A549 (cell line): ENCODE data around the gene KRTAP24-1. TPM values are rescaled to one million over a fixed set of nuclear protein-coding genes. Genes with fewer than 3 reads are reported as not detected.

ENCODE experiments used
- ATAC-seq, 2 experiments: fragments of 200-7000 bp in 1 of 2; fragments of >200 bp in 1 of 2; cut with Nextera tagmentation in 1 of 2; cut with Tn5 transposase in 1 of 2; 3 replicates each; pipeline versions ENCODE4 v1.8.0 to v1.9.1; 2018 to 2020; ENCODE audit warnings: mild to moderate bottlenecking in 1 of 2, moderate library complexity in 1 of 2
- CTCF ChIA-PET: fragments of 300-600 bp; sonication (Branson Sonifier 250); formaldehyde crosslinking; extraction: SDS; loops from one replicate; lab custom pipeline; 2021; ENCODE audit warnings: antibody characterized with exemption, inconsistent platforms; lab: Yijun Ruan, JAX
- POLR2A ChIA-PET: fragments of 350-600 bp; formaldehyde crosslinking; extraction: SDS; loops from one replicate; lab custom pipeline; 2021; ENCODE audit warnings: antibody characterized with exemption, inconsistent platforms; lab: Yijun Ruan, JAX
- DNase-seq, 2 experiments: peaks; one replicate each; pipeline versions ENCODE4 v3.0.0 to v3.0.0-alpha.2; 2011 to 2016; ENCODE audit warnings: low read depth in 1 of 2, low spot score in 1 of 2
- FAIRE-seq: peaks from 2 replicates; lab custom pipeline; 2011; peaks lifted over from hg19 to GRCh38; lab: Jason Lieb, UNC
- H3K27ac ChIP-seq, 2 experiments: fragments of >200 bp; sonication (Bioruptor Twin); formaldehyde crosslinking; 3 replicates each; pipeline ENCODE4 v1.5.1; 2016 to 2017
- H3K4me1 ChIP-seq: fragments of >200 bp; sonication (Bioruptor Twin); formaldehyde crosslinking; 3 replicates; pipeline ENCODE4 v1.6.1; 2016
- H3K4me2 ChIP-seq: fragments of >200 bp; sonication (Bioruptor Twin); formaldehyde crosslinking; 3 replicates; pipeline ENCODE4 v1.6.1; 2016
- H3K4me3 ChIP-seq: fragments of >200 bp; sonication (Bioruptor Twin); formaldehyde crosslinking; 3 replicates; pipeline ENCODE4 v1.5.1; 2016
- H3K9me3 ChIP-seq: fragments of >200 bp; sonication (Bioruptor Twin); formaldehyde crosslinking; 3 replicates; pipeline ENCODE4 v1.6.1; 2016
- BHLHE40 ChIP-seq: IDR thresholded peaks from 2 replicates; pipeline ENCODE4 v1.6.1; 2012; ENCODE audit warnings: low read depth, low read length, inconsistent platforms
- CBX8 ChIP-seq: fragments of 200-600 bp; sonication (generic); IDR thresholded peaks from 2 replicates; pipeline ENCODE4 v1.6.1; 2016
- FOSB ChIP-seq: fragments of 250-450 bp; sonication (Bioruptor Pico); IDR thresholded peaks from 2 replicates; pipeline ENCODE4 v1.5.0; 2020; ENCODE audit warnings: mild to moderate bottlenecking, moderate library complexity
- HEYL ChIP-seq: fragments of 250-450 bp; sonication (Bioruptor Pico); IDR thresholded peaks from 2 replicates; pipeline ENCODE4 v1.8.0; 2021; ENCODE audit warnings: mild to moderate bottlenecking, moderate library complexity
- HMGXB4 ChIP-seq: fragments of 250-450 bp; sonication (Bioruptor Pico); IDR thresholded peaks from 2 replicates; pipeline ENCODE4 v1.5.0; 2021; ENCODE audit warnings: mild to moderate bottlenecking, moderate library complexity, borderline replicate concordance
- HOXB13 ChIP-seq: fragments of 250-450 bp; sonication (Bioruptor Pico); IDR thresholded peaks from 2 replicates; pipeline ENCODE4 v1.5.0; 2020; ENCODE audit warnings: low read depth, mild to moderate bottlenecking, moderate library complexity
- JUNB ChIP-seq: fragments of >200 bp; sonication (Bioruptor Twin); formaldehyde crosslinking; IDR thresholded peaks from 2 replicates; pipeline ENCODE4 v1.6.1; 2016
- MAFK ChIP-seq: fragments of 450-650 bp; IDR thresholded peaks from 2 replicates; pipeline ENCODE4 v1.6.1; 2014; ENCODE audit not compliant: partially characterized antibody
- MAX ChIP-seq: IDR thresholded peaks from 2 replicates; pipeline ENCODE4 v1.6.1; 2012
- NPAS2 ChIP-seq: fragments of 250-450 bp; sonication (Bioruptor Pico); IDR thresholded peaks from 2 replicates; pipeline ENCODE4 v1.8.0; 2022; ENCODE audit warnings: mild to moderate bottlenecking, moderate library complexity, borderline replicate concordance
- NR3C1 ChIP-seq: fragments of >200 bp; sonication (Bioruptor Twin); formaldehyde crosslinking; IDR thresholded peaks from 3 replicates; pipeline ENCODE4 v1.6.1; 2017
- POLR2AphosphoS2 ChIP-seq: conservative IDR thresholded peaks from 2 replicates; pipeline ENCODE4 v1.6.1; 2012; ENCODE audit warnings: low read length, improper control_type of control experiment, inconsistent platforms
- RARB ChIP-seq: fragments of 250-450 bp; sonication (Bioruptor Pico); IDR thresholded peaks from 2 replicates; pipeline ENCODE4 v1.8.0; 2021; ENCODE audit warnings: mild to moderate bottlenecking, moderate library complexity
- RFX5 ChIP-seq: fragments of 450-650 bp; IDR thresholded peaks from 2 replicates; pipeline ENCODE4 v1.7.1; 2014; ENCODE audit warnings: antibody characterized with exemption, mild to moderate bottlenecking, moderate library complexity
- RNF2 ChIP-seq: fragments of 200-600 bp; sonication (generic); IDR thresholded peaks from 2 replicates; pipeline ENCODE4 v1.6.1; 2016; ENCODE audit warnings: low read depth, mild to moderate bottlenecking, antibody characterized with exemption, moderate library complexity, borderline replicate concordance
- SREBF2 ChIP-seq: fragments of 450-650 bp; IDR thresholded peaks from 2 replicates; pipeline ENCODE4 v1.6.1; 2014; ENCODE audit warnings: mild to moderate bottlenecking, moderate library complexity
- TP53 ChIP-seq: fragments of 250-450 bp; sonication (Bioruptor Pico); IDR thresholded peaks from 2 replicates; pipeline ENCODE4 v1.5.0; 2021; ENCODE audit warnings: mild to moderate bottlenecking, moderate library complexity
- USF2 ChIP-seq: fragments of 450-650 bp; IDR thresholded peaks from 2 replicates; pipeline ENCODE4 v1.6.1; 2014; ENCODE audit warnings: antibody characterized with exemption
- ZNF302 ChIP-seq: fragments of 250-450 bp; sonication (Bioruptor Pico); IDR thresholded peaks from 2 replicates; pipeline ENCODE4 v1.9.0; 2021; ENCODE audit warnings: inconsistent platforms, mild to moderate bottlenecking, moderate library complexity
- WGBS: methylation state at CpG from one replicate; pipeline ENCODE4 v1.1.6; 2017; ENCODE audit errors: missing lambda C conversion rate; 5-methylcytosine and 5-hydroxymethylcytosine counted together
- polyA plus RNA-seq, 4 experiments: library from polyadenylated mRNA; depleted of rRNA in 3 of 4; stranded (reverse); fragments of >200 nt; fragmentation: RNase III in 1 of 4; extraction: RNeasy Plus Mini Kit Qiagen cat#74134 plus additional on column Dnase treatment in 1 of 4; gene quantifications; 2 replicates in 3 of 4; 3 replicates in 1 of 4; pipeline ENCODE4 v1.2.3, GENCODE V29; 2011 to 2017
- TF ChIP-seq, protein P1 (sequence below): IDR thresholded peaks from 2 replicates; pipeline ENCODE4 v1.6.1; 2012
- TF ChIP-seq, protein P2 (sequence below): fragments of >200 bp; sonication (Bioruptor Twin); formaldehyde crosslinking; IDR thresholded peaks from 2 replicates; pipeline ENCODE4 v1.6.1; 2016

The KRTAP24-1 gene
- polyA plus RNA-seq, 2 of the 4 experiments (the other 2 are of a cell fraction), result not detected

- DNase-seq (no peak), ATAC-seq (no peak), FAIRE-seq (no peak)
- no peak overlapping the region for H3K27ac ChIP-seq
- ChIA-PET CTCF (no interaction called here), POLR2A (no interaction called here)
- WGBS, result 11% methylated on average over 3 of the region's 3 CpGs
- no peak overlapping the region for H3K4me3 ChIP-seq
- no peaks in the 10 kb centered on the region for H3K9me3 ChIP-seq
- H3K4me1 ChIP-seq, result no peaks in the 10 kb centered on the region
- no peak overlapping the region for H3K4me2 ChIP-seq
- TF ChIP-seq CBX8 (no peak), USF2 (no peak), ZNF302 (CRISPR knock-in tag) (no peak), MAX (no peak), RARB (CRISPR knock-in tag) (no peak), POLR2AphosphoS2 (no peak), SREBF2 (no peak), FOSB (no peak), HOXB13 (CRISPR knock-in tag) (no peak), NPAS2 (CRISPR knock-in tag) (no peak), TP53 (CRISPR knock-in tag) (no peak), HMGXB4 (no peak)
- TF ChIP-seq, protein P1, sequence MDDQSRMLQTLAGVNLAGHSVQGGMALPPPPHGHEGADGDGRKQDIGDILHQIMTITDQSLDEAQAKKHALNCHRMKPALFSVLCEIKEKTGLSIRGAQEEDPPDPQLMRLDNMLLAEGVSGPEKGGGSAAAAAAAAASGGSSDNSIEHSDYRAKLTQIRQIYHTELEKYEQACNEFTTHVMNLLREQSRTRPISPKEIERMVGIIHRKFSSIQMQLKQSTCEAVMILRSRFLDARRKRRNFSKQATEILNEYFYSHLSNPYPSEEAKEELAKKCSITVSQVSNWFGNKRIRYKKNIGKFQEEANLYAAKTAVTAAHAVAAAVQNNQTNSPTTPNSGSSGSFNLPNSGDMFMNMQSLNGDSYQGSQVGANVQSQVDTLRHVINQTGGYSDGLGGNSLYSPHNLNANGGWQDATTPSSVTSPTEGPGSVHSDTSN, result no peak
Observed at GRCh38 chr21:30269803-30270530, 12.8 kb downstream of the KRTAP24-1 start.

DNA sequence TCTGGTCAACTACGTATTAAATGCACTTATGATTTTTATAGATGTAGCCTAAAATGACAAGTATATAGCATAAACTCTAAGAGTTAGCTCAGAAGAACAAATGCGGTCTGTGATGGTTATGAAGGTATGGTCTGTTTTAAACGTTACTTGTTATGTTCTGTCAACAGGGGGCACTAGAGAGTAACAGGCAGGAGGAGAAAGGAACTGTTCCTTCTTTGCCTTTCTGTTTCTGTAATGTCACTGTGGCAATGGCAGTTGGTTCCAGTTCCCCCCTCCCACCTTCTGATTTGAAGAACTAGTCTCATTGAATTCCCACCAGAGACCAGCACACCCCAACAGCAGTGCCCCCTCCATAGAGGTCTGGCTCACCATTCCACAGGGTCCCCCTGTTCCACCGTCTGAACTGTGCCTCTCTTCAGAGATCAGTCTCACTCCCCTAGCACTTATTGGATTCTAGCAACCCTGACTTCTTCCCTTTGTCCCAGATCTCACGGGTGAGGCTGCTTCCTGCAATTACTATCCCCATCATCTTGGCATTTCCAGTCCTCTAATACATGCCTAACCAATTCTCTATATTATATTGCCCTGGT lies 14.0 kb downstream of the KRTAP24-1 start:
- no peak overlapping the region for H3K4me3 ChIP-seq
- 21% methylated on average over 5 of the region's 5 CpGs for WGBS
- no peaks in the 10 kb centered on the region for H3K9me3 ChIP-seq
- no peak overlapping the region for H3K27ac ChIP-seq
- no peaks in the 10 kb centered on the region for H3K4me1 ChIP-seq
- ChIA-PET POLR2A (no interaction called here), CTCF (interaction anchor here (1.1 kb wide), 1 partner anchor 23 kb away, joined by 3 read pairs; no protein-coding TSS in a partner anchor)
- ATAC-seq (no peak), DNase-seq (no peak), FAIRE-seq (no peak)
- TF ChIP-seq HEYL (CRISPR knock-in tag) (no peak), BHLHE40 (no peak), RFX5 (no peak), JUNB (no peak), POLR2AphosphoS2 (no peak), MAFK (no peak), HOXB13 (CRISPR knock-in tag) (no peak), NR3C1 (no peak), RNF2 (no peak)
- TF ChIP-seq, protein P2, sequence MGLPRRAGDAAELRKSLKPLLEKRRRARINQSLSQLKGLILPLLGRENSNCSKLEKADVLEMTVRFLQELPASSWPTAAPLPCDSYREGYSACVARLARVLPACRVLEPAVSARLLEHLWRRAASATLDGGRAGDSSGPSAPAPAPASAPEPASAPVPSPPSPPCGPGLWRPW, result no peak
- H3K4me2 ChIP-seq, result no peak overlapping the region
